HG02623 (cell line): Measurements from ENCODE around the gene FASTKD3.
A peak's percentile ranks its signal among the peaks of the same experiment; 100 is the strongest.
"Not testable (repeated sequence)": the region's sequence is repeated elsewhere in the genome, so short reads cannot be mapped to it uniquely, and the experiment has no call there.

Experiments used
- ATAC-seq: cut with Tn5 transposase; IDR thresholded peaks from one replicate; pipeline ENCODE4 v1.9.1; 2021; ENCODE audit warnings: moderate library complexity; ENCODE audit not compliant: unreplicated experiment

FASTKD3 gene

GRCh38 chr5:7868773-7869473 lies at the start of gene FASTKD3, which contains the start of gene MTRR:
FASTKD3 (minus strand) TSS chr5:7869031; CDS start chr5:7868083, 948 bp downstream.
MTRR (plus strand) TSS chr5:7869148; CDS start chr5:7870795, 1,647 bp downstream.
- ATAC-seq = peak; percentile 98

GRCh38 chr5:7917130-7918123 lies 48.6 kb upstream of the FASTKD3 start:
- no peak for ATAC-seq

GRCh38 chr5:7916171-7916804 lies 47.5 kb upstream of the FASTKD3 start:
- ATAC-seq = no peak

GRCh38 chr5:7911429-7911771 lies 42.6 kb upstream of the FASTKD3 start:
- ATAC-seq = not testable (repeated sequence)

- ATAC-seq = peak; percentile 54
These were observed 42.1 kb upstream of the FASTKD3 start for GRCh38 chr5:7910738-7911428.

- no peak for ATAC-seq
These were observed 39.5 kb upstream of the FASTKD3 start for GRCh38 chr5:7908317-7908716.

GRCh38 chr5:7907612-7908011 lies 38.8 kb upstream of the FASTKD3 start:
- ATAC-seq = no peak

- no peak for ATAC-seq
These were observed 35.3 kb upstream of the FASTKD3 start for GRCh38 chr5:7904170-7904569.

- ATAC-seq = no peak
These were observed 34.1 kb upstream of the FASTKD3 start for GRCh38 chr5:7902666-7903625.

- no peak for ATAC-seq
These were observed 33.4 kb upstream of the FASTKD3 start for GRCh38 chr5:7902201-7902600.

- no peak for ATAC-seq
These were observed 28.3 kb upstream of the FASTKD3 start for GRCh38 chr5:7897014-7897600.

- ATAC-seq = peak; percentile 85
These were observed 26.0 kb upstream of the FASTKD3 start for GRCh38 chr5:7894860-7895259.

- ATAC-seq = no peak
These were observed 25.6 kb upstream of the FASTKD3 start for GRCh38 chr5:7894439-7894838.

- ATAC-seq = no peak
These were observed 20.1 kb upstream of the FASTKD3 start for GRCh38 chr5:7888901-7889300.

- ATAC-seq = peak; percentile 60
These were observed 18.1 kb upstream of the FASTKD3 start for GRCh38 chr5:7886849-7887475.

GRCh38 chr5:7884491-7885267 lies 15.8 kb upstream of the FASTKD3 start:
- no peak for ATAC-seq

- no peak for ATAC-seq
These were observed 14.1 kb upstream of the FASTKD3 start for GRCh38 chr5:7882926-7883325.

GRCh38 chr5:7881816-7882215 lies 13.0 kb upstream of the FASTKD3 start:
- no peak for ATAC-seq
